VCaP (cell line): ENCODE data around the gene CX3CL1.

Experiments
- H3K27ac ChIP-seq: fragments of 450-650 bp; 2 replicates; pipeline ENCODE4 v1.5.1; 2017
- CTCF ChIP-seq: fragments of 450-650 bp; conservative IDR thresholded peaks from 2 replicates; pipeline ENCODE4 v1.5.1; 2017; ENCODE audit warnings: mild to moderate bottlenecking, moderate library complexity

The CX3CL1 gene

DNA sequence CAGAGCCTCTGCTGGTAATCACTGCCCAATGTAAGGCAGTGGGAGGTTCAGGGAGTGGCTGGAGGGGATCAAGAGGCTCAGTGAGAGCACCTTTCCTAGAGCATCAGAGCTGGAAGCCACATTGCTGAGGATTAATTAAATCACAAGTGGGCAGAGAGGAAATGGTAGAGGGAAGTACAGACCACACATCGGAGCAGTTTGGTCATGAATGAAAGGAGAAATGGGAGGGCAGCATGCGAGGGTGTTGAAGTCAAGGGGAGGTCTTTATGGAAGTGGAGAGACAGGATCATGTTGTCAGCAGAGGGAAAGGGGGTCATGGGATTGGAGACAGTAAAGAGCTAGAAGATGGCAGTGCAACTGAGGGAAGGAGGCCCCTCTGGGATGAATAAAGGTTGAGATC lies 34.6 kb downstream of the CX3CL1 start:
- no peak overlapping the region for H3K27ac ChIP-seq
- no peak for TF ChIP-seq CTCF

DNA sequence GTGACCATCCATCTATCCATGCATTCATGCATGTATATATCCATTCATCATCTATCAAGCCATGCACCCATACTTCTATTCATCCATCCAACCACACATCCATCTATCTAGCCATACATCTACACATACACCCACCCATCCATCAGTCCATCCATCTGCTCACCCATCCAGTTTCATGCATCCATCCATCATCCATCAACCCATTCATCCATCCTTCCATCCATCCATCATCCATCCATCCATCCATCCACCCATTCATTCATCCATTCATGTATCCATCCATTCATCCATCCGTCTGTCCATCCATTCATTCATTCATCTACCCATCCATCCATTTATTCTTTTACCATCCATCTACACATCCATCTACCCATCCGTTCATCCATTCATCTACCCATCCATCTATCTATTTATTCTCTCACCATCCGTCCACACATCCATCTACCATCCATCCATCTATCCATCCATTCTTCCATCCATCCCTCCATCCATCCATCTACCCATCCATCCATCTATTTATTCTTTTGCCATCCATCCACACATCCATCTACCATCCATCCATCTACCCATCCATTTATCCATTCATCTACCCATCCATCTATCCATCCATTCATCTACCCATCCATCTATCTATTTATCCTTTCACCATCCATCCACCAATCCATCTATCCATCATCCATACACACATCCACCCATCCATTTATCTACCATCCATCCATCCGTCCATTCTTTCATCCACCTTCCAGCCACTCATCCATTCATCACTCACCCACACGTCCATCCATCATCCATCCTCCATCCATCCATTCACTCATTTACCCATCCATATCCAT lies 35.4 kb downstream of the CX3CL1 start:
- no peak for TF ChIP-seq CTCF
- no peak overlapping the region for H3K27ac ChIP-seq

DNA sequence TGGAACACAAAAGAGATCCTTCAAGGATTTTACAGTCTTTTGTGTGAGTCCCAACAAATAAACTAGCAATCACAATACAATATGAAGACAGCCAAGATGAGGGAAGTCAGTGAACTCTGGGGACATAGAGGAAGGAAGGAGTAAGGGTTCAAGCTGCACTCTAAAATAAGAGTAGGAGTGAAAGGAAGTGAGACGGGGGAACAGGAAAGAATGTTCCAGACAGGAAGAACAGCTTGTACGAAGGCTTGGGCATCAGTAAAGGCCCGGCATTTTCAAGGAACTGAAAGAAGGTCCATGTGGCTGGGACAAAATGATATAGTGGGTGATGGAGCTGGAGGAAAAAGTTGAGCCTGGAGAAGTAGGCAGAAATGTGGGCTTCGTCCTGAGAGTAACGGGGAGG lies 36.8 kb downstream of the CX3CL1 start:
- TF ChIP-seq CTCF = no peak

GRCh38 chr16:57409870-57410587 lies 37.7 kb downstream of the CX3CL1 start:
- no peak overlapping the region for H3K27ac ChIP-seq

More for the DNA sequence above, 36.8 kb downstream of the CX3CL1 start:
- H3K27ac ChIP-seq = no peak overlapping the region

GRCh38 chr16:57411362-57411976 lies 39.2 kb downstream of the CX3CL1 start:
- no peak for TF ChIP-seq CTCF
- H3K27ac ChIP-seq = no peak overlapping the region

More at GRCh38 chr16:57409870-57410587, 37.7 kb downstream of the CX3CL1 start:
- no peak for TF ChIP-seq CTCF

DNA sequence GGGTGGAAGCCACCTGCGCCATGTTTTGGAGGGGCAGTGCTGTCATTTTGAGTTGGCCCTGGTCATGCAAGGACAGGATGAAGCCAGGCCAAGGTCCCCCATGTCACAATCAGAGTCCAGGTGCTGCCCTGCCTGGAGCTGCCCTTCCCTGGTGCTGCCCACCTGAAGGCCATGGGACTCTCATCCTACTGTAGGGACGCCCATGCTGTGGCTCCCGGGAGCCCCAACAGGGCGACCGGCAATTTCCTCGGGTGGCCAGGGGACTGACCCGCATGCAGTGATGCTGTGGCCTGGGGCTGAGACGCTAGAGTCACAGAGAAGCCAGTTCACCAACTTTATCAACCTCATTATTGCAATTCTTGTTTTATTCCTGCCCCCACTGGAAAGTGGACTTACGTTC lies 40.3 kb downstream of the CX3CL1 start:
- H3K27ac ChIP-seq = no peak overlapping the region
- no peak for TF ChIP-seq CTCF

GRCh38 chr16:57413301-57413730 lies 41.0 kb downstream of the CX3CL1 start:
- no peak overlapping the region for H3K27ac ChIP-seq
- no peak for TF ChIP-seq CTCF
